ENCODE measurements around the gene ZMIZ1. TPM values are rescaled to one million over a fixed set of nuclear protein-coding genes. Genes with fewer than 3 reads are reported as not detected.

ZMIZ1 gene
- total RNA-seq, 1 donor from 2014 or later, result 93.9 TPM

DNA sequence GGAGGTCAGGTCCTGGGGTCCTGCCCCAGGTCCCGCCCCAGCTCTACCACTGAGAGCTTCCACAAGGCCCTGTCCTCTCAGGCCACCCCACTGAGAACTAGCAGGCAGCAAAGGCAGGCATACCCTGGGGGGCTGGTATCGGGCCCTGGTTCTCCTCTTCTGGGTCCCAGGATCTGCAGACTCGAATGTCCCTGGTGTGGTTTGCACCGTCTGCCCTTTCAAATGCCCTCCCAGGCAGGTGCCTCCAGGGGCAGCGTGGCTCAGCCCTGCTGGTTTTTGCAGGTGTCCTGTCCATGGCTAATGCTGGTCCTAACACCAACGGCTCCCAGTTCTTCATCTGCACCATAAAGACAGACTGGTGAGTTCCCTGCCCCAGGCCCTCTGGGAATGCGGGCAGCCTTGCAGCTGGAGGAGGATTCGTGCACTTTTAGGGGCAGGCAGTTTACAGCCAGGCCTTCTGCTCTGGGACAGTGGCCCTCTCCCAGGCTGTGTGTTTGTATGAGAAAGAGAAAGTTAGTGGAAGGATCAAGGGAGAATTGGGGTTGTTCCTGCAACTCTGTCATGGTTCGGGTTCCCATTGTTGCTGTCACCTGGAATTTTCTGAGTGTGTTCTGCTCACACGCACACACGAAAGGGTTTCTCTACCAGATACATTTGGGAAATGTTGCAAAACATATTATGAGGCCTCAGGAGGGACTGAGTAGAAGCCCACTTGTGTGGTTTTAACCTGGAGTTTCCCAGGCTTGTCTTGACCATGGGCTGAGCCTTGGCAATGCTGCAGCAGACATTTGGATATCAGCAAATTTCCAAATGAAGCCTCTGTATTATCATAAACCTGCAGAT, 283.5 kb downstream of the ZMIZ1 start:
- intact Hi-C loops (cut with micrococcal nuclease), result no loop called here
- peaks cover 55% of the 10 kb centered on the region for H3K4me1 Mint-ChIP-seq
- TF ChIP-seq, protein P1, sequence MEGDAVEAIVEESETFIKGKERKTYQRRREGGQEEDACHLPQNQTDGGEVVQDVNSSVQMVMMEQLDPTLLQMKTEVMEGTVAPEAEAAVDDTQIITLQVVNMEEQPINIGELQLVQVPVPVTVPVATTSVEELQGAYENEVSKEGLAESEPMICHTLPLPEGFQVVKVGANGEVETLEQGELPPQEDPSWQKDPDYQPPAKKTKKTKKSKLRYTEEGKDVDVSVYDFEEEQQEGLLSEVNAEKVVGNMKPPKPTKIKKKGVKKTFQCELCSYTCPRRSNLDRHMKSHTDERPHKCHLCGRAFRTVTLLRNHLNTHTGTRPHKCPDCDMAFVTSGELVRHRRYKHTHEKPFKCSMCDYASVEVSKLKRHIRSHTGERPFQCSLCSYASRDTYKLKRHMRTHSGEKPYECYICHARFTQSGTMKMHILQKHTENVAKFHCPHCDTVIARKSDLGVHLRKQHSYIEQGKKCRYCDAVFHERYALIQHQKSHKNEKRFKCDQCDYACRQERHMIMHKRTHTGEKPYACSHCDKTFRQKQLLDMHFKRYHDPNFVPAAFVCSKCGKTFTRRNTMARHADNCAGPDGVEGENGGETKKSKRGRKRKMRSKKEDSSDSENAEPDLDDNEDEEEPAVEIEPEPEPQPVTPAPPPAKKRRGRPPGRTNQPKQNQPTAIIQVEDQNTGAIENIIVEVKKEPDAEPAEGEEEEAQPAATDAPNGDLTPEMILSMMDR (IDR thresholded peaks at IDR 0.05), result no peak
- H3K9me3 Mint-ChIP-seq, result no peaks in the 10 kb centered on the region
- no peaks in the 10 kb centered on the region for H3K27me3 Mint-ChIP-seq
- POLR2A ChIA-PET, result interaction anchor here (0.6 kb wide), 1 partner anchor 150 kb away, joined by 6 read pairs; no protein-coding TSS in a partner anchor
- DNase-seq (no peak), ATAC-seq (ENCODE audit: low read depth) (no peak)
- CTCF ChIA-PET, result no interaction called here
- peak overlapping the region; percentile 41 for H3K27ac Mint-ChIP-seq
- H3K36me3 Mint-ChIP-seq (ENCODE audit: low read depth), result peaks cover 83% of the 10 kb centered on the region
- no peak overlapping the region for H3K4me3 Mint-ChIP-seq

DNA sequence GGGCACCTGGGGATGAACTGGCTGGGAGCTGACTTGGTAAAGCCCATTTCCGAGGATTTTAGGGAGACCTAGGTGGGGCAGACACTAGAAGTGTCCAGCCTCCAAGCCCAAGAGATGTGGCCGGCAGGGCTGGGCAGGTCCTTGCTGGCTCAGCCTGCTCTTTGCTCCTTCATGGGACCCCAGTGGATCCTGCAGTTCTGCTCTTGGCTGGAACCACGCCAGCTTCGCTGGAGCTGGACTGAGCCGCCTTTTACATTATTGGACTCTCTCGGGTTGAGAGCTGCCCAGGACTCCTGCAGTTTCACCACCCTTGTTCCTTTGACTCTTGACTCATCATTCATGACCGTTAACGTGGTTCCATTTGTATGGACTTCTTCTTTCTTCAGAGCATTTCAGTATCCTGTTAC, 284.2 kb downstream of the ZMIZ1 start:
- Mint-ChIP-seq H3K9me3 (no peaks in the 10 kb centered on the region), H3K27ac (no peak overlapping the region), H3K27me3 (no peaks in the 10 kb centered on the region), H3K4me3 (no peak overlapping the region), H3K4me1 (peaks cover 54% of the 10 kb centered on the region), H3K36me3 (ENCODE audit: low read depth) (peaks cover 86% of the 10 kb centered on the region)
- POLR2A ChIA-PET, result interaction anchor here (0.6 kb wide), 1 partner anchor 151 kb away, joined by 6 read pairs; no protein-coding TSS in a partner anchor
- DNase-seq (no peak), ATAC-seq (ENCODE audit: low read depth) (no peak)
- TF ChIP-seq, protein P1 (IDR thresholded peaks at IDR 0.05), result no peak
- intact Hi-C loops (cut with micrococcal nuclease), result no loop called here
- CTCF ChIA-PET, result no interaction called here

DNA sequence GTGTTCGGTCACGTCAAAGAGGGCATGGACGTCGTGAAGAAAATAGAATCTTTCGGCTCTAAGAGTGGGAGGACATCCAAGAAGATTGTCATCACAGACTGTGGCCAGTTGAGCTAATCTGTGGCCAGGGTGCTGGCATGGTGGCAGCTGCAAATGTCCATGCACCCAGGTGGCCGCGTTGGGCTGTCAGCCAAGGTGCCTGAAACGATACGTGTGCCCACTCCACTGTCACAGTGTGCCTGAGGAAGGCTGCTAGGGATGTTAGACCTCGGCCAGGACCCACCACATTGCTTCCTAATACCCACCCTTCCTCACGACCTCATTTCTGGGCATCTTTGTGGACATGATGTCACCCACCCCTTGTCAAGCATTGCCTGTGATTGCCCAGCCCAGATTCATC, 285.0 kb downstream of the ZMIZ1 start:
- no peak for ATAC-seq (ENCODE audit: low read depth)
- Mint-ChIP-seq H3K27me3 (no peaks in the 10 kb centered on the region), H3K27ac (peak overlapping the region; percentile 41), H3K4me3 (peak overlapping the region; percentile 15), H3K4me1 (peaks cover 53% of the 10 kb centered on the region), H3K9me3 (no peaks in the 10 kb centered on the region), H3K36me3 (ENCODE audit: low read depth) (peaks cover 84% of the 10 kb centered on the region)
- no peak for DNase-seq
- TF ChIP-seq, protein P1 (IDR thresholded peaks at IDR 0.05), result no peak
- ChIA-PET POLR2A (no interaction called here), CTCF (no interaction called here)
- intact Hi-C loops (cut with micrococcal nuclease), result no loop called here

DNA sequence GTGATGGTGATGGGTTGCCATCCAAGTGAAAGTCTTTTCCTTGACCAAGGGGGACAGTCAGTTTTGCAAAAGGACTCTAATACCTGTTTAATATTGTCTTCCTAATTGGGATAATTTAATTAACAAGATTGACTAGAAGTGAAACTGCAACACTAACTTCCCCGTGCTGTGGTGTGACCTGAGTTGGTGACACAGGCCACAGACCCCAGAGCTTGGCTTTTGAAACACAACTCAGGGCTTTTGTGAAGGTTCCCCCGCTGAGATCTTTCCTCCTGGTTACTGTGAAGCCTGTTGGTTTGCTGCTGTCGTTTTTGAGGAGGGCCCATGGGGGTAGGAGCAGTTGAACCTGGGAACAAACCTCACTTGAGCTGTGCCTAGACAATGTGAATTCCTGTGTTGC, 285.4 kb downstream of the ZMIZ1 start:
- ATAC-seq (ENCODE audit: low read depth) (peak; percentile 60), DNase-seq (no peak)
- H3K9me3 Mint-ChIP-seq, result no peaks in the 10 kb centered on the region
- H3K4me3 Mint-ChIP-seq, result peak overlapping the region; percentile 15
- H3K36me3 Mint-ChIP-seq (ENCODE audit: low read depth), result peaks cover 80% of the 10 kb centered on the region
- POLR2A ChIA-PET, result interaction anchor here (0.7 kb wide), 1 partner anchor 173 kb away, joined by 3 read pairs; no protein-coding TSS in a partner anchor
- no peaks in the 10 kb centered on the region for H3K27me3 Mint-ChIP-seq
- intact Hi-C loops (cut with micrococcal nuclease), result no loop called here
- CTCF ChIA-PET, result interaction anchor here (1.1 kb wide), 1 partner anchor 20 kb away, joined by 4 read pairs; no protein-coding TSS in a partner anchor
- peaks cover 53% of the 10 kb centered on the region for H3K4me1 Mint-ChIP-seq
- H3K27ac Mint-ChIP-seq, result peak overlapping the region; percentile 41
- TF ChIP-seq, protein P1 (IDR thresholded peaks at IDR 0.05), result no peak

DNA sequence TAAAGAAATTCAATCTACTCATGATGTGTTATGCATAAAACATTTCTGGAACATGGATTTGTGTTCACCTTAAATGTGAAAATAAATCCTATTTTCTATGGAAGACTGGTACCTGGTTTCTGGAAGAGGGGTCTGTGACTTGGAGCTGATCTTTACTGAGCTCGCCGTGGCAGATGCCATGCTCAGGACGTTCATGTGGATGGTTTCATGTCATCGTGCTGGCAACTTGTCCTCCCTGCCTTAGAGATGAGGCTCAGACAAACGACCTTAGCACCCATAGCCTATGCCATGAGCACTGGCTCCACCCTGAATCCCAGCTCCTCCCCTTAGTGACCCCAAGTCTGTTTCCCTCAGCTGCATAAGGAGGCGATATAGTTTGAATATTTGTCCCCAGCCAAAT, 285.8 kb downstream of the ZMIZ1 start:
- no peak overlapping the region for H3K4me3 Mint-ChIP-seq
- intact Hi-C loops (cut with micrococcal nuclease), result no loop called here
- ChIA-PET POLR2A (interaction anchor here (0.7 kb wide), 1 partner anchor 173 kb away, joined by 3 read pairs; no protein-coding TSS in a partner anchor), CTCF (interaction anchor here (1.1 kb wide), 1 partner anchor 20 kb away, joined by 4 read pairs; no protein-coding TSS in a partner anchor)
- H3K27ac Mint-ChIP-seq, result peak overlapping the region; percentile 41
- peaks cover 75% of the 10 kb centered on the region for H3K36me3 Mint-ChIP-seq (ENCODE audit: low read depth)
- H3K4me1 Mint-ChIP-seq, result peaks cover 52% of the 10 kb centered on the region
- DNase-seq (no peak), ATAC-seq (ENCODE audit: low read depth) (no peak)
- H3K9me3 Mint-ChIP-seq, result no peaks in the 10 kb centered on the region
- H3K27me3 Mint-ChIP-seq, result no peaks in the 10 kb centered on the region
- TF ChIP-seq, protein P1 (IDR thresholded peaks at IDR 0.05), result no peak
